Measurements from ENCODE around the gene TLE5. TPM values are rescaled to one million over a fixed set of nuclear protein-coding genes. Genes with fewer than 3 reads are reported as not detected.
A peak's percentile ranks its signal among the peaks of the same experiment; 100 is the strongest.

Gene TLE5
- total RNA-seq, 3 donors from 2014 or later, result 329 to 407 (median 397) TPM

DNA sequence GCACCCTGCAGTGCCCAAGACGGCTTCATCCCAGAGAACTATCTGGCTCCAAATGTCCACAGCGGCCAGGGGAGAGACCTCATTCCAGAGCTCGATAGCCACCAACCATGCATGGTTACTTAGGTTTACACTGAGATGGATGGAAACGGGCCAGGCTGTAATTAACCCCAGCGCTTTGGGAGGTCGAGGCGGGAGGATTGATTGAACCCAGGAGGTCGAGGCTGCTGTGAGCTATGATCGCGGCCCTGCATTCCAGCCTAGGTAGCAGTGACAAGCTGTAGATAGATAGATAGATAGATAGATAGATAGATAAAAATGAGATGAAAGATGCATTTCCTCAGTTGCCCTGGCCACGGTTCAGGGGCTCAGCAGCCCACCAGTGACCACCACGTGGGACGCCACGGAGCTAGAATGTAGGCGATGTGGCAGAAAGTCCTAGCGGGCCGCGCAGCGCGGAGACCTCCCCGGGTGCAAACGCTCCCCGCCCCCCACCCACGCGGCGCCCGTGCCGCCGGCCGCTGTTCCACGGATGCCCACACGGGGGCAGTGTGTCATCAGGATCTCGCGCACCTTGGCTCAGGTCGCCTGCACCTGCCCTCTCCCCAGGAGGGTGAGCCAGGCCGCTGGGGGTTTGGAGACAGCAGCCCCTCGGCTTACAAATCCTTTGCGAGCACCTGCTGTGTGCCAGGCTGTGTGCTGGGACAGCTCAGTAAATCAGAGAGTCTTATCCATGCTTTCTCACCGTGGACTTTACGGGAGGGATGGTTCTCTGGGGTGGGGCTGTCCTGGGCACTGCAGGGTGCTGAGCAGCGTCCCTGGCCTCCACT is 13.5 kb upstream of the TLE5 start:
- Histone ChIP-seq H3K27me3 (no peaks in the 10 kb centered on the region), H3K4me1 (peaks cover 0 to 3% of the 10 kb centered on the region in 2 donors), H3K9me3 (no peaks in the 10 kb centered on the region), H3K4me3 (peak overlapping the region in 2 of 3 donors; percentile 28 to 35), H3K36me3 (no peaks in the 10 kb centered on the region), H3K27ac (no peak overlapping the region)
- DNase-seq (ENCODE audit: low spot score in 2 of 2), result peak in 1 of 2 donors; percentile 68
- intact Hi-C loops (cut with DNase I; ENCODE audit: low total_unique reads), result no loop called here
- TF ChIP-seq POLR2AphosphoS5 (IDR thresholded peaks at IDR 0.05) (no peak), CTCF (IDR thresholded peaks at IDR 0.05) (peak; percentile 89 to 96 (median 95))

DNA sequence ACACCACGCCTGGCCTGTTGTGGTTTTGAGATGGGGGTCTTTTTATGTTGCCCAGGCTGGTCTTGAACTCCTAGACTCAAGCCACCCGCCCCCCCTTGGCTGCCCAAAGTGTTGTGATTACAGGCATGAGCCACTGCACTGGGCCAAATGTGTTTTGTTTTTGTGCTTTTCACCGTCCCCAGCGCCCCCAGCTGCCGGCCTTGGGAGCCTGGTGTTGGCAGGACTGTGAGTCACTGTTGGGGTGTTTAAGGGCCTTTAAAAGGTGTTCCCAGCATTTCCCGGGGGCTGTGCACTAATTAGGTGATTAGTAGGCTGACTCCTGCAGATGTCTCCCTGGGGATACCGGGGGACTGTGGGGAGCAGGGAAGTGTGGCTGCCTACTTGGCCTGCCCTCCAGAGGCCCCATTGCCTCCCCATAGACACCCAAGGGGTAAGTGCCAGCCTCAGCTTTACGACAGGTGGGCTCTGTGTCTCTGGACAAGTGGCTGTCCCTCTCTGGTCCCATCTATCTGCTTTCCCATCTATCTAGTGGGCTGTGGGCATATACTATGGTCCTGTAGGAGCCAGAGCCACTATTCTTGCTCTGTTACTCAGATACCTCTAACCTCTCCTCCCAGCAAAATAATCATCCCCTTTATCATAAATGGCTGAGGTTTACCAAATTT is 11.8 kb upstream of the TLE5 start:
- Histone ChIP-seq H3K9me3 (no peaks in the 10 kb centered on the region), H3K4me1 (no peaks in the 10 kb centered on the region), H3K36me3 (no peaks in the 10 kb centered on the region), H3K27ac (no peak overlapping the region), H3K4me3 (no peak overlapping the region), H3K27me3 (no peaks in the 10 kb centered on the region)
- intact Hi-C loops (cut with DNase I; ENCODE audit: low total_unique reads), result no loop called here
- TF ChIP-seq POLR2AphosphoS5 (IDR thresholded peaks at IDR 0.05), result no peak
- TF ChIP-seq CTCF (IDR thresholded peaks at IDR 0.05), result no peak
- no peak for TF ChIP-seq POLR2A (IDR thresholded peaks at IDR 0.05)
- no peak for DNase-seq (ENCODE audit: low spot score in 2 of 2)

GRCh38 chr19:3073159-3073563 is 10.9 kb upstream of the TLE5 start:
- no peaks in the 10 kb centered on the region for H3K27me3 ChIP-seq
- no peak for TF ChIP-seq POLR2A (IDR thresholded peaks at IDR 0.05)
- TF ChIP-seq POLR2AphosphoS5 (IDR thresholded peaks at IDR 0.05), result no peak
- intact Hi-C loops (cut with DNase I; ENCODE audit: low total_unique reads), result no loop called here
- H3K4me1 ChIP-seq, result no peaks in the 10 kb centered on the region
- no peak overlapping the region for H3K4me3 ChIP-seq
- no peak for DNase-seq (ENCODE audit: low spot score in 2 of 2)
- H3K9me3 ChIP-seq, result no peaks in the 10 kb centered on the region
- no peaks in the 10 kb centered on the region for H3K36me3 ChIP-seq
- H3K27ac ChIP-seq, result no peak overlapping the region

- Histone ChIP-seq H3K27ac (no peak overlapping the region), H3K4me1 (no peaks in the 10 kb centered on the region), H3K27me3 (no peaks in the 10 kb centered on the region), H3K36me3 (no peaks in the 10 kb centered on the region), H3K4me3 (no peak overlapping the region), H3K9me3 (no peaks in the 10 kb centered on the region)
- intact Hi-C loops (cut with DNase I; ENCODE audit: low total_unique reads), result no loop called here
- TF ChIP-seq CTCF (IDR thresholded peaks at IDR 0.05) (no peak), POLR2A (IDR thresholded peaks at IDR 0.05) (no peak), POLR2AphosphoS5 (IDR thresholded peaks at IDR 0.05) (no peak)
- no peak for DNase-seq (ENCODE audit: low spot score in 2 of 2)
These were observed 9.5 kb upstream of the TLE5 start for GRCh38 chr19:3071768-3072167.

- no peaks in the 10 kb centered on the region for H3K27me3 ChIP-seq
- no peak overlapping the region for H3K4me3 ChIP-seq
- no peak overlapping the region for H3K27ac ChIP-seq
- intact Hi-C loops (cut with DNase I; ENCODE audit: low total_unique reads), result loop anchor here (5.0 kb wide), 1 partner anchor 44 kb away; no protein-coding TSS in a partner anchor
- no peak for TF ChIP-seq POLR2AphosphoS5 (IDR thresholded peaks at IDR 0.05)
- no peak for TF ChIP-seq POLR2A (IDR thresholded peaks at IDR 0.05)
- no peak for TF ChIP-seq CTCF (IDR thresholded peaks at IDR 0.05)
- no peaks in the 10 kb centered on the region for H3K4me1 ChIP-seq
- H3K9me3 ChIP-seq, result no peaks in the 10 kb centered on the region
- H3K36me3 ChIP-seq, result no peaks in the 10 kb centered on the region
- DNase-seq (ENCODE audit: low spot score in 2 of 2), result no peak
These were observed 5.8 kb upstream of the TLE5 start for GRCh38 chr19:3068071-3068470.
